ENCODE measurements around the gene C15orf61. TPM values are rescaled to one million over a fixed set of nuclear protein-coding genes. Genes with fewer than 3 reads are reported as not detected.

The C15orf61 gene
- total and polyA plus RNA-seq, 2 of the 13 experiments (the other 11 are each of a cell fraction or from before 2014, with no cell fraction given): 2.1 to 6.6 TPM

- Histone ChIP-seq H4K20me1 (ENCODE audit: insufficient read depth, low read length) (no peaks in the 10 kb centered on the region; the same call in 1 of the 2 replicates), H3K9me3 (ENCODE audit: low read length) (no peaks in the 10 kb centered on the region), H3K36me3 (replicated peaks in 1 of 2; ENCODE audit: control insufficient read depth in 1 of 2, insufficient read depth in 2 of 2, low read length in 2 of 2) (peaks cover 2 to 4% of the 10 kb centered on the region in 2 experiments; a peak in 1 of 5 replicates), H3K27ac (ENCODE audit: extremely low read length, insufficient read depth, low read length) (no peak overlapping the region), H3K9ac (ENCODE audit: insufficient read depth, low read depth, low read length) (no peak overlapping the region), H3K4me1 (ENCODE audit: insufficient read depth, low read length) (no peaks in the 10 kb centered on the region), H3K4me2 (ENCODE audit: low read depth, low read length) (no peak overlapping the region), H3K4me3 (replicated peaks in 1 of 3; ENCODE audit: insufficient read depth in 1 of 3, low read depth in 2 of 3, low read length in 3 of 3) (no peak overlapping the region), H3K27me3 (ENCODE audit: control insufficient read depth in 1 of 2, insufficient read depth in 2 of 2, low read length in 2 of 2) (no peaks in the 10 kb centered on the region), H2AFZ (ENCODE audit: low read length) (no peak overlapping the region), H3K79me2 (ENCODE audit: insufficient read depth, low read length) (no peaks in the 10 kb centered on the region)
- POLR2A ChIA-PET: no interaction called here
- intact Hi-C loops (cut with micrococcal nuclease; ENCODE audit: unreplicated experiment): no loop called here
- WGBS (ENCODE audit: low lambda C conversion rate): 94% methylated on average over 2 of the region's 2 CpGs
- in situ Hi-C loops (cut with HindIII; ENCODE audit: extremely low pct_ligation_motif_present, low pct_unique_long_range_greater_than_20kb): no loop called here
- CTCF ChIA-PET (ENCODE audit: low intra/inter-chr PET ratio, low total read pairs): no interaction called here
- no TSS peak for BruUV-seq (replicated peaks)
- no peak for ATAC-seq
- TF ChIP-seq CENPX (CRISPR knock-in tag; IDR thresholded peaks at IDR 0.05) (no peak), SIN3A (IDR thresholded peaks at IDR 0.05; ENCODE audit: borderline replicate concordance, low read depth, low read length) (no peak), ZSCAN29 (CRISPR knock-in tag; conservative IDR thresholded peaks at IDR 0.05) (no peak)
- TF ChIP-seq, protein P1, sequence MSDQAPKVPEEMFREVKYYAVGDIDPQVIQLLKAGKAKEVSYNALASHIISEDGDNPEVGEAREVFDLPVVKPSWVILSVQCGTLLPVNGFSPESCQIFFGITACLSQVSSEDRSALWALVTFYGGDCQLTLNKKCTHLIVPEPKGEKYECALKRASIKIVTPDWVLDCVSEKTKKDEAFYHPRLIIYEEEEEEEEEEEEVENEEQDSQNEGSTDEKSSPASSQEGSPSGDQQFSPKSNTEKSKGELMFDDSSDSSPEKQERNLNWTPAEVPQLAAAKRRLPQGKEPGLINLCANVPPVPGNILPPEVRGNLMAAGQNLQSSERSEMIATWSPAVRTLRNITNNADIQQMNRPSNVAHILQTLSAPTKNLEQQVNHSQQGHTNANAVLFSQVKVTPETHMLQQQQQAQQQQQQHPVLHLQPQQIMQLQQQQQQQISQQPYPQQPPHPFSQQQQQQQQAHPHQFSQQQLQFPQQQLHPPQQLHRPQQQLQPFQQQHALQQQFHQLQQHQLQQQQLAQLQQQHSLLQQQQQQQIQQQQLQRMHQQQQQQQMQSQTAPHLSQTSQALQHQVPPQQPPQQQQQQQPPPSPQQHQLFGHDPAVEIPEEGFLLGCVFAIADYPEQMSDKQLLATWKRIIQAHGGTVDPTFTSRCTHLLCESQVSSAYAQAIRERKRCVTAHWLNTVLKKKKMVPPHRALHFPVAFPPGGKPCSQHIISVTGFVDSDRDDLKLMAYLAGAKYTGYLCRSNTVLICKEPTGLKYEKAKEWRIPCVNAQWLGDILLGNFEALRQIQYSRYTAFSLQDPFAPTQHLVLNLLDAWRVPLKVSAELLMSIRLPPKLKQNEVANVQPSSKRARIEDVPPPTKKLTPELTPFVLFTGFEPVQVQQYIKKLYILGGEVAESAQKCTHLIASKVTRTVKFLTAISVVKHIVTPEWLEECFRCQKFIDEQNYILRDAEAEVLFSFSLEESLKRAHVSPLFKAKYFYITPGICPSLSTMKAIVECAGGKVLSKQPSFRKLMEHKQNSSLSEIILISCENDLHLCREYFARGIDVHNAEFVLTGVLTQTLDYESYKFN (CRISPR knock-in tag; conservative IDR thresholded peaks at IDR 0.05): no peak
- no peak for DNase-seq (ENCODE audit: low spot score)
- FAIRE-seq: no peak
Measured at GRCh38 chr15:67559576-67559975, 38.6 kb downstream of the C15orf61 start.

- no peaks in the 10 kb centered on the region for H3K27me3 ChIP-seq (ENCODE audit: control insufficient read depth in 1 of 2, insufficient read depth in 2 of 2, low read length in 2 of 2)
- H4K20me1 ChIP-seq (ENCODE audit: insufficient read depth, low read length): no peaks in the 10 kb centered on the region; the same call in 1 of the 2 replicates
- 74% methylated on average over 1 of the region's 1 CpG for WGBS (ENCODE audit: low lambda C conversion rate)
- H2AFZ ChIP-seq (ENCODE audit: low read length): no peak overlapping the region
- H3K27ac ChIP-seq (ENCODE audit: extremely low read length, insufficient read depth, low read length): no peak overlapping the region
- ChIA-PET CTCF (ENCODE audit: low intra/inter-chr PET ratio, low total read pairs) (no interaction called here), POLR2A (no interaction called here)
- no peaks in the 10 kb centered on the region for H3K4me1 ChIP-seq (ENCODE audit: insufficient read depth, low read length)
- no TSS peak for BruUV-seq (replicated peaks)
- no peak overlapping the region for H3K4me2 ChIP-seq (ENCODE audit: low read depth, low read length)
- intact Hi-C loops (cut with micrococcal nuclease; ENCODE audit: unreplicated experiment) (no loop called here), in situ Hi-C loops (cut with HindIII; ENCODE audit: extremely low pct_ligation_motif_present, low pct_unique_long_range_greater_than_20kb) (no loop called here)
- peaks cover 0 to 2% of the 10 kb centered on the region in 2 experiments; a peak in 1 of 5 replicates for H3K36me3 ChIP-seq (replicated peaks in 1 of 2; ENCODE audit: control insufficient read depth in 1 of 2, insufficient read depth in 2 of 2, low read length in 2 of 2)
- H3K4me3 ChIP-seq (replicated peaks in 1 of 3; ENCODE audit: insufficient read depth in 1 of 3, low read depth in 2 of 3, low read length in 3 of 3): no peak overlapping the region
- no peaks in the 10 kb centered on the region for H3K79me2 ChIP-seq (ENCODE audit: insufficient read depth, low read length)
- DNase-seq (ENCODE audit: low spot score) (no peak), ATAC-seq (no peak), FAIRE-seq (no peak)
- no peak overlapping the region for H3K9ac ChIP-seq (ENCODE audit: insufficient read depth, low read depth, low read length)
- no peaks in the 10 kb centered on the region for H3K9me3 ChIP-seq (ENCODE audit: low read length)
- TF ChIP-seq GPBP1L1 (CRISPR knock-in tag; IDR thresholded peaks at IDR 0.05): no peak
- no peak for TF ChIP-seq ZNF331 (CRISPR knock-in tag; IDR thresholded peaks at IDR 0.05)
- no peak for TF ChIP-seq ESRRA (CRISPR knock-in tag; IDR thresholded peaks at IDR 0.05; ENCODE audit: low read depth)
- TF ChIP-seq NR2F6 (IDR thresholded peaks at IDR 0.05): no peak
- TF ChIP-seq NR2F6 (CRISPR knock-in tag; IDR thresholded peaks at IDR 0.05): no peak
- TF ChIP-seq SSRP1 (CRISPR knock-in tag; IDR thresholded peaks at IDR 0.05): no peak
- no peak for TF ChIP-seq ZNF430 (CRISPR knock-in tag; IDR thresholded peaks at IDR 0.05)
- TF ChIP-seq ZSCAN29 (CRISPR knock-in tag; conservative IDR thresholded peaks at IDR 0.05): no peak
- no peak for TF ChIP-seq HMG20A (CRISPR knock-in tag; IDR thresholded peaks at IDR 0.05; ENCODE audit: borderline replicate concordance)
- TF ChIP-seq FOXK2 (IDR thresholded peaks at IDR 0.05): no peak
Measured at GRCh38 chr15:67560320-67560719, 39.4 kb downstream of the C15orf61 start.
